ENCODE results near the gene ANTXR1. TPM values are rescaled to one million over a fixed set of nuclear protein-coding genes. Genes with fewer than 3 reads are reported as not detected.

Gene ANTXR1
- total RNA-seq, 6 donors from 2014 or later: 11.5 to 76.4 (median 31.4) TPM

DNA sequence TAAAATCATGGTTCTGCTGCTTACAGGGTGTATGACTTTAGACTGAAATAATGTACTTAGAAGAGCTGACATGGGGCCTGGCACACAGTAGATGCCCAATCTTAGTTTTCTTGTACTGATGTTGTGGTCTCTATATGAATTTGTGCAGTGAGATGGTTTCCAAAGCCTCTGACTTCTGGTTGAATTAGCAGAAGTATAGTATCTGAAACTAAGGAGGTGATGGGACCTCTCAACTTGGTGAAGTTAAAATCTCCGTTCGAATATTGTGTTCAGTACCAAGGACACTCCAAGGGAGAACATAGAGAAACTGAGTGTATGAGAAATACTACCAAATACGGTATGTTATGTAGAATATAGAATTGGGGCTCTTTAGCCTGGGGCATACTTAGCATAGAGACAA, 120.9 kb downstream of the ANTXR1 start:
- no peak overlapping the region for H3K27ac ChIP-seq
- no peaks in the 10 kb centered on the region for H3K9me3 ChIP-seq
- DNase-seq (no peak), ATAC-seq (ENCODE audit: low FRiP score in 2 of 2) (no peak)
- H3K36me3 ChIP-seq: no peaks in the 10 kb centered on the region
- H3K4me1 ChIP-seq: no peaks in the 10 kb centered on the region
- TF ChIP-seq POLR2A (IDR thresholded peaks at IDR 0.05): no peak
- TF ChIP-seq, protein P1, sequence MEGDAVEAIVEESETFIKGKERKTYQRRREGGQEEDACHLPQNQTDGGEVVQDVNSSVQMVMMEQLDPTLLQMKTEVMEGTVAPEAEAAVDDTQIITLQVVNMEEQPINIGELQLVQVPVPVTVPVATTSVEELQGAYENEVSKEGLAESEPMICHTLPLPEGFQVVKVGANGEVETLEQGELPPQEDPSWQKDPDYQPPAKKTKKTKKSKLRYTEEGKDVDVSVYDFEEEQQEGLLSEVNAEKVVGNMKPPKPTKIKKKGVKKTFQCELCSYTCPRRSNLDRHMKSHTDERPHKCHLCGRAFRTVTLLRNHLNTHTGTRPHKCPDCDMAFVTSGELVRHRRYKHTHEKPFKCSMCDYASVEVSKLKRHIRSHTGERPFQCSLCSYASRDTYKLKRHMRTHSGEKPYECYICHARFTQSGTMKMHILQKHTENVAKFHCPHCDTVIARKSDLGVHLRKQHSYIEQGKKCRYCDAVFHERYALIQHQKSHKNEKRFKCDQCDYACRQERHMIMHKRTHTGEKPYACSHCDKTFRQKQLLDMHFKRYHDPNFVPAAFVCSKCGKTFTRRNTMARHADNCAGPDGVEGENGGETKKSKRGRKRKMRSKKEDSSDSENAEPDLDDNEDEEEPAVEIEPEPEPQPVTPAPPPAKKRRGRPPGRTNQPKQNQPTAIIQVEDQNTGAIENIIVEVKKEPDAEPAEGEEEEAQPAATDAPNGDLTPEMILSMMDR (IDR thresholded peaks at IDR 0.05): no peak
- no peak for TF ChIP-seq POLR2AphosphoS5 (IDR thresholded peaks at IDR 0.05)
- no peak for TF ChIP-seq EP300 (IDR thresholded peaks at IDR 0.05)
- 89 to 90% methylated on average over 3 of the region's 3 CpGs for WGBS, 2 donors
- no peaks in the 10 kb centered on the region for H3K27me3 ChIP-seq
- no peak overlapping the region for H3K4me3 ChIP-seq

DNA sequence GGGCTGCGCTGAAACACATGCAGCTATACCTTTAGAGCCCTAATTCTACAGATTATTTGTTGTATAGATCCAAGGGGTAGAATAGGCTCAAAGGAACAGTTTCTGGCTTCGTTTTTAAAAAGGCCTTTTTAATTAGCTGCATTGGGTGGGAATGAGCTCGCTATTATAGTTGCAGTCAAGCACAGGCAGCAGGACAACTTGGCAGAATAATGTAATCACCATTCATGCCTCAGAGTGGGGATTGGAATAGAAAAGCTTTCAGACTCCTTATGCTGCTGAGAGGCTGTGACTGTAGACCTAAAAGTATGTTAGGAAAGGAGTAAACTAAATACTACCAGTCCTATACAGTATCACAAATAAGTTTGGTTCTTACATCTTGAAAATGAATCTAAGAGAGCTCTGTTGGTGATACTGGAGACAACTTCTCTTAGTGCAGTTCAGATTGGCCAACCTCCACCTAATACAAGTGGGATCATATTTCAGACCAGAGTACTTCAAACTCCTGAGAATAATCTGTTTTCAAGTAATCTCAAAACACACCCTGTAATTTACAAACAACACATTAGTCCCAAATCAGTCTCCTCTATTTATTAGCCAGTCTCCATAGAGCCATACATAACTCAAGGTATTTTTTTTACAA, 121.4 kb downstream of the ANTXR1 start:
- H3K27ac ChIP-seq: no peak overlapping the region
- H3K27me3 ChIP-seq: no peaks in the 10 kb centered on the region
- ATAC-seq (ENCODE audit: low FRiP score in 2 of 2) (no peak), DNase-seq (no peak)
- no peak overlapping the region for H3K4me3 ChIP-seq
- H3K36me3 ChIP-seq: no peaks in the 10 kb centered on the region
- TF ChIP-seq POLR2AphosphoS5 (IDR thresholded peaks at IDR 0.05): no peak
- TF ChIP-seq, protein P1 (IDR thresholded peaks at IDR 0.05): no peak
- TF ChIP-seq POLR2A (IDR thresholded peaks at IDR 0.05): no peak
- no peak for TF ChIP-seq EP300 (IDR thresholded peaks at IDR 0.05)
- 73 to 78% methylated on average over 3 of the region's 3 CpGs for WGBS, 2 donors
- H3K4me1 ChIP-seq: no peaks in the 10 kb centered on the region
- no peaks in the 10 kb centered on the region for H3K9me3 ChIP-seq

DNA sequence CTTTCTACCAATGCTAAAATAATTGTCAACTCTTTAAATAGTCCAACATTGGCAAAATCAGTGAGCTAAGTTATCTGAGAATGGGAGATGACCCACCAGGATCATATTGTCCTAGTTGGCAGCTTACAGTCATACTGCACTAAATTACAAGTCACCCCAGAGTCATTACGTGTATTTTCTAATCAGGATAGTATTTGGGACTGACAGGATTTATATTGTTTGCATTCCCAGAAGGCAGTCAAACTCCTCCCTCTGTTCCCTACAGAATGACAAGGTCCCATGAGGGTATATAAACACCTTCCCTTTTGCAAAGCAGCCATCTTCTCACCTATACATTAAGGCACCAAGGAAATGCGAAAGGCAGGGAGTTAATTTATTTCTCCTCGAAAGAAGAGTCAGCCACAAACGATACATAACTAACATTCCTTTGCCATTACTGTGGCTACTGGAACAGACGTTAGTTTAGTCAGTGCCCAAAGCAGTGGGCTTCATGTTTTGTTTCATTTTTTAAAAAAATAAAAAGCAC, 125.3 kb downstream of the ANTXR1 start:
- H3K4me1 ChIP-seq: no peaks in the 10 kb centered on the region
- H3K27me3 ChIP-seq: no peaks in the 10 kb centered on the region
- H3K9me3 ChIP-seq: no peaks in the 10 kb centered on the region
- no peak overlapping the region for H3K27ac ChIP-seq
- 70 to 79% methylated on average over 5 of the region's 5 CpGs for WGBS, 2 donors
- peak in 1 of 2 donors; percentile 79 for ATAC-seq (ENCODE audit: low FRiP score in 2 of 2)
- DNase-seq: no peak
- no peaks in the 10 kb centered on the region for H3K36me3 ChIP-seq
- H3K4me3 ChIP-seq: no peak overlapping the region
- TF ChIP-seq POLR2AphosphoS5 (IDR thresholded peaks at IDR 0.05): no peak
- TF ChIP-seq, protein P1 (IDR thresholded peaks at IDR 0.05): no peak
- no peak for TF ChIP-seq POLR2A (IDR thresholded peaks at IDR 0.05)
- no peak for TF ChIP-seq EP300 (IDR thresholded peaks at IDR 0.05)

DNA sequence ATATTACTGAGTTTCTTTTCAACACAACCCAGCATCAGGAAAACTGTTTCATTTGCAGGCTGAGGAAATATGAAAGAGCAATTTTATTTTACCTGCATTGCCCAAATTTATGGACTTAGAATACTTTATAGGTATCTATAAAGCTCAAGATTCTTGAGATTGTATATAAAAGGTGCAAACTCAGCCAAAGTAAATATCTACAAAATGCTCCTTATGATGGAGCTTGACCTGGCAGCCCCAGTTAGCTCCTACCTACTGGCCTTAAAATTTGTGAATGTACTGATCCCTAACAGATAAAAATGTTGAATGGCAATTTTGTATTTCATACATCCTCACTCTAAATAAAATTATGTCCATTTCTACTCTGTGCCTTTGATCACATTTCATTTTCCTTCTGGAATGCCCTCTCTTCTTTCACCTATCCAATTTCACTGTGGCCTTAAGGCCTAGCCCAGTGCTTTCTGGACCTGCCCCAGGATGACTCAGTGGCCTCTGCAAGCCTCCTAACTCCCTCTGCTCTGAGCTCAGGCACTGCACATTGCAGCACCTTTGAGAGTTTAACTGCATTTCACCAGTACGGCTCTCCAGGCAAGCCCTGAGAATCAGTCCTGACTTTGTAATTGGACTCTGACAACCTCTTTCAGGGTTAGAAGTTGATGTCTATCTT, 125.9 kb downstream of the ANTXR1 start:
- H3K4me1 ChIP-seq: no peaks in the 10 kb centered on the region
- 88 to 100% methylated on average over 1 of the region's 1 CpG for WGBS, 2 donors
- TF ChIP-seq POLR2A (IDR thresholded peaks at IDR 0.05) (no peak), EP300 (IDR thresholded peaks at IDR 0.05) (no peak), POLR2AphosphoS5 (IDR thresholded peaks at IDR 0.05) (no peak)
- TF ChIP-seq, protein P1 (IDR thresholded peaks at IDR 0.05): no peak
- H3K27me3 ChIP-seq: no peaks in the 10 kb centered on the region
- ATAC-seq (ENCODE audit: low FRiP score in 2 of 2): peak; percentile 43 to 88
- no peak for DNase-seq
- no peak overlapping the region for H3K4me3 ChIP-seq
- no peaks in the 10 kb centered on the region for H3K9me3 ChIP-seq
- no peak overlapping the region for H3K27ac ChIP-seq
- H3K36me3 ChIP-seq: no peaks in the 10 kb centered on the region
